ENCODE results near the gene SMG9. TPM values are rescaled to one million over a fixed set of nuclear protein-coding genes. Genes with fewer than 3 reads are reported as not detected.

SMG9 gene
- total RNA-seq, 3 donors from 2014 or later (not counting 1 experiment from before 2014, with no cell fraction given) = 23.3 to 37.4 (median 28.3) TPM

DNA sequence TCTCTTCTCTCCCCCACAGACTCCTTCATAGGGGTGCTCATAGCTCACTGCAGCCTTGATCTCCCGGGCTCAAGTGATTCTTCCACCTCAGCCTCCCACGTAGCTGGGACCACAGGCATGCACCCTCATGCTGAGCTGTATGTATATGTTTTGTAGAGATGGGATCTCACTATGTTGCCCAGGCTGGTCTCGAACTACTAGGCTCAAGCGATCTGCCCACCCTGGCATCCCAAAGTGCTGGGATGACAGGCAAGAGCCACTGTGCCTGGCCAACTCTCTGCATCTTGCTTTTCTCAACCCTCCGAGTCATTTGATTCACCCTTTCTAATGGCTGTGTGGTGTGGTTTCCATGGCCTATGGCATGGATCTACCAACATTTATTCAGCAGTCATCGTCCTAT lies 49.0 kb downstream of the SMG9 start:
- H3K27me3 ChIP-seq (ENCODE audit: control insufficient read depth, insufficient read depth, low read length) = no peaks in the 10 kb centered on the region
- no peak overlapping the region for H3K4me3 ChIP-seq (ENCODE audit: low read length)
- no peaks in the 10 kb centered on the region for H3K36me3 Mint-ChIP-seq
- no peak overlapping the region for H3K27ac Mint-ChIP-seq
- H3K27ac ChIP-seq (ENCODE audit: low read length) = no peak overlapping the region
- H3K27me3 Mint-ChIP-seq (ENCODE audit: low read depth in 2 of 2) = peaks cover 9 to 10% of the 10 kb centered on the region in 2 donors
- peaks cover 8 to 9% of the 10 kb centered on the region in 2 donors for H3K4me1 Mint-ChIP-seq
- intact Hi-C loops (cut with micrococcal nuclease) = no loop called here
- no peak overlapping the region for H3K4me3 Mint-ChIP-seq
- H3K9me3 Mint-ChIP-seq = peaks cover 0 to 2% of the 10 kb centered on the region in 2 donors
- no peak for ATAC-seq
- peaks cover 10% of the 10 kb centered on the region for H3K4me1 ChIP-seq (ENCODE audit: control insufficient read depth, insufficient read depth, low read length)
- no peak for TF ChIP-seq CTCF (IDR thresholded peaks at IDR 0.05)
- peaks cover 2% of the 10 kb centered on the region for H3K9me3 ChIP-seq (ENCODE audit: control insufficient read depth, insufficient read depth, low read length)
- 95% methylated on average over 6 of the region's 6 CpGs for WGBS (ENCODE audit: insufficient coverage)
- DNase-seq = no peak
- no peaks in the 10 kb centered on the region for H3K36me3 ChIP-seq (ENCODE audit: control insufficient read depth, insufficient read depth, low read length)

DNA sequence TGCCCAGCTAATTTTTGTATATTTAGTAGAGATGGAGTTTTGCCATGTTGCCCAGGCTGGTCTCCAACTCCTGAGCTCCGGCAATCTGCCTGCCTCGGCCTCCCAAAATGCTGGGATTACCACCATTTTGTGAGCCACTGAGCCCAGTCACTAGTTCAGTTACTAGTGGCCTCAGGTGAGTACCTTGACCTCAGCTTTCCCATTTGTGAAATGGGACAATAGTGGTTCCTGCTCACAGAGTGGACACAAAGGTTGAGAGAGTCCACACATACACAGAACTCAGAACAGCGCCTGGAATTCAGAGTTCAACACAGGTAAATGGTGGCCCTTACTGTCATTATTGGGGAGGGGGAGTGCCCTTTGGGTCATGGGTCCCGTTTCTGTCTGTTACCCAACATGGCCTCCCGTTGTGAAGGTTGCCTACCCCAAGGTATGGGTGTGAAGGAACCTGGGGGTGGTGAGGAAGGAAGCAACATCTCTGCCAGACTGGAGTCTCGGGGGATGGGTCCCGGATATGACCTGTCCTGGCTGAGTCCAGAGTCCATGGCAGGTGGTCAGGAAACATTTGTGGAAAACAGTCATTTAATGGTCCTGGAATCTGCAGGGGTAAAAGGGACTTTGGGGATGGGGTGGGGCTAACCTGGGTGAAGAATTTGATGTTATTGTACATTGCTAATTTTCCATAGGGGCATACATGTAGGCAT lies 50.6 kb downstream of the SMG9 start:
- DNase-seq (no peak), ATAC-seq (no peak)
- H3K27ac Mint-ChIP-seq = no peak overlapping the region
- TF ChIP-seq CTCF (IDR thresholded peaks at IDR 0.05) = no peak
- intact Hi-C loops (cut with micrococcal nuclease) = no loop called here
- Histone ChIP-seq H3K27me3 (ENCODE audit: control insufficient read depth, insufficient read depth, low read length) (no peaks in the 10 kb centered on the region), H3K4me3 (ENCODE audit: low read length) (no peak overlapping the region), H3K9me3 (ENCODE audit: control insufficient read depth, insufficient read depth, low read length) (peaks cover 2% of the 10 kb centered on the region), H3K4me1 (ENCODE audit: control insufficient read depth, insufficient read depth, low read length) (peaks cover 26% of the 10 kb centered on the region), H3K36me3 (ENCODE audit: control insufficient read depth, insufficient read depth, low read length) (no peaks in the 10 kb centered on the region), H3K27ac (ENCODE audit: low read length) (no peak overlapping the region)
- peaks cover 20 to 22% of the 10 kb centered on the region in 2 donors for H3K4me1 Mint-ChIP-seq
- no peaks in the 10 kb centered on the region for H3K36me3 Mint-ChIP-seq
- peaks cover 10 to 12% of the 10 kb centered on the region in 2 donors for H3K27me3 Mint-ChIP-seq (ENCODE audit: low read depth in 2 of 2)
- H3K4me3 Mint-ChIP-seq = no peak overlapping the region
- WGBS (ENCODE audit: insufficient coverage) = 83% methylated on average over 7 of the region's 7 CpGs
- H3K9me3 Mint-ChIP-seq = peaks cover 0 to 2% of the 10 kb centered on the region in 2 donors

- peaks cover 0 to 2% of the 10 kb centered on the region in 2 donors for H3K9me3 Mint-ChIP-seq
- intact Hi-C loops (cut with micrococcal nuclease) = loop anchor here (2.0 kb wide), 2 partner anchors 32 to 54 kb away; partner anchors contain the start of gene SMG9
- peak overlapping the region; percentile 90 for H3K4me3 Mint-ChIP-seq
- H3K4me1 Mint-ChIP-seq = peaks cover 20 to 22% of the 10 kb centered on the region in 2 donors
- H3K27ac Mint-ChIP-seq = peak overlapping the region; percentile 92 to 98
- no peaks in the 10 kb centered on the region for H3K36me3 ChIP-seq (ENCODE audit: control insufficient read depth, insufficient read depth, low read length)
- H3K27ac ChIP-seq (ENCODE audit: low read length) = peak overlapping the region; percentile 77
- H3K27me3 ChIP-seq (ENCODE audit: control insufficient read depth, insufficient read depth, low read length) = no peaks in the 10 kb centered on the region
- no peaks in the 10 kb centered on the region for H3K36me3 Mint-ChIP-seq
- no peak for TF ChIP-seq CTCF (IDR thresholded peaks at IDR 0.05)
- WGBS (ENCODE audit: insufficient coverage) = 76% methylated on average over 12 of the region's 13 CpGs
- H3K27me3 Mint-ChIP-seq (ENCODE audit: low read depth in 2 of 2) = peaks cover 3 to 10% of the 10 kb centered on the region in 2 donors
- peaks cover 27% of the 10 kb centered on the region for H3K4me1 ChIP-seq (ENCODE audit: control insufficient read depth, insufficient read depth, low read length)
- H3K4me3 ChIP-seq (ENCODE audit: low read length) = no peak overlapping the region
- no peak for ATAC-seq
- no peaks in the 10 kb centered on the region for H3K9me3 ChIP-seq (ENCODE audit: control insufficient read depth, insufficient read depth, low read length)
- DNase-seq = peak; percentile 15 to 35
These were observed 54.3 kb downstream of the SMG9 start for GRCh38 chr19:43700395-43701000.

Measured in natural killer cell (primary cell).